SK-N-SH (cell line): ENCODE measurements around the gene NCKAP5. TPM values are rescaled to one million over a fixed set of nuclear protein-coding genes. Genes with fewer than 3 reads are reported as not detected.

Experiments
- CTCF ChIA-PET: fragments of 300-600, 350-600 bp; formaldehyde crosslinking; extraction: SDS; loops from one replicate; lab custom pipeline; 2021; lab: Yijun Ruan, JAX
- POLR2A ChIA-PET: fragments of 350-600 bp; sonication (Branson Sonifier 250); formaldehyde crosslinking; extraction: SDS; loops from one replicate; lab custom pipeline; 2020; ENCODE audit warnings: antibody characterized with exemption, inconsistent platforms; lab: Yijun Ruan, JAX
- DNase-seq: peaks from one replicate; pipeline ENCODE4 v3.0.0; 2012
- H2AFZ ChIP-seq: fragments of 200-600 bp; sonication (generic); 2 replicates; pipeline ENCODE4 v1.8.1; 2016; ENCODE audit warnings: antibody characterized with exemption, mild to moderate bottlenecking, low read depth
- H3F3A ChIP-seq: fragments of 200-600 bp; sonication (generic); replicated peaks from 2 replicates; pipeline ENCODE3; 2016; ENCODE audit warnings: antibody characterized with exemption, mild to moderate bottlenecking; ENCODE audit not compliant: insufficient read depth
- H3K27ac ChIP-seq, 2 experiments: fragments of 200-500 bp in 1 of 2; fragments of 200-600 bp in 1 of 2; sonication (Bioruptor generic) in 1 of 2; sonication (generic), shearing (Covaris generic) in 1 of 2; 2 replicates each; pipeline versions ENCODE4 v1.5.1 to v1.6.1; 2014 to 2016; ENCODE audit warnings: low read depth in 2 of 2, inconsistent platforms in 1 of 2, low read length in 1 of 2, mild to moderate bottlenecking in 1 of 2, mixed read lengths in 1 of 2
- H3K27me3 ChIP-seq: fragments of 200-600 bp; sonication (generic), shearing (Covaris generic); 2 replicates; pipeline ENCODE4 v1.6.1; 2016; ENCODE audit warnings: mixed run types; ENCODE audit not compliant: insufficient read depth
- H3K36me3 ChIP-seq, 2 experiments: fragments of 200-500 bp in 1 of 2; fragments of 200-600 bp in 1 of 2; sonication (Bioruptor generic) in 1 of 2; sonication (generic) in 1 of 2; replicated peaks in 1 of 2; 2 replicates each; pipeline versions ENCODE3 to v1.5.1; 2014 to 2016; ENCODE audit warnings: low read length in 1 of 2, mild to moderate bottlenecking in 1 of 2; ENCODE audit not compliant: insufficient read depth in 2 of 2, control insufficient read depth in 1 of 2
- H3K4me1 ChIP-seq, 2 experiments: fragments of 200-500 bp in 1 of 2; fragments of 200-600 bp in 1 of 2; sonication (Bioruptor generic) in 1 of 2; sonication (generic), shearing (Covaris generic) in 1 of 2; 2 replicates each; pipeline versions ENCODE4 v1.5.1 to v1.6.1; 2014 to 2016; ENCODE audit warnings: low read depth in 1 of 2, low read length in 1 of 2, mixed run types in 1 of 2; ENCODE audit not compliant: insufficient read depth in 2 of 2, control insufficient read depth in 1 of 2
- H3K4me2 ChIP-seq: fragments of 200-600 bp; sonication (generic), shearing (Covaris generic); 2 replicates; pipeline ENCODE4 v1.6.1; 2017; ENCODE audit warnings: mixed run types
- H3K4me3 ChIP-seq, 2 experiments: fragments of 200-500 bp in 1 of 2; fragments of 200-600 bp in 1 of 2; sonication (Bioruptor generic) in 1 of 2; sonication (generic), shearing (Covaris generic) in 1 of 2; 2 replicates each; pipeline versions ENCODE4 v1.5.1 to v1.8.1; 2014 to 2016; ENCODE audit warnings: low read depth in 2 of 2, inconsistent platforms in 1 of 2, low read length in 1 of 2, mild to moderate bottlenecking in 1 of 2, mixed read lengths in 1 of 2, moderate library complexity in 1 of 2
- H3K79me2 ChIP-seq: fragments of 200-600 bp; sonication (generic); 2 replicates; pipeline ENCODE4 v1.8.1; 2017; ENCODE audit warnings: mild to moderate bottlenecking; ENCODE audit not compliant: insufficient read depth
- H3K9ac ChIP-seq: fragments of 200-600 bp; sonication (generic); 2 replicates; pipeline ENCODE4 v1.6.1; 2017; ENCODE audit warnings: mixed run types
- H3K9me2 ChIP-seq: fragments of 200-600 bp; sonication (generic); 2 replicates; pipeline ENCODE4 v1.6.1; 2017; ENCODE audit warnings: mixed run types
- H3K9me3 ChIP-seq: fragments of 200-600 bp; sonication (generic); 2 replicates; pipeline ENCODE4 v1.6.1; 2017; ENCODE audit warnings: mixed run types, mild to moderate bottlenecking, moderate library complexity
- H4K20me1 ChIP-seq: fragments of 200-600 bp; sonication (generic); 2 replicates; pipeline ENCODE4 v1.6.1; 2017; ENCODE audit warnings: mild to moderate bottlenecking, mixed run types; ENCODE audit not compliant: insufficient read depth
- EZH2phosphoT487 ChIP-seq: fragments of 200-600 bp; sonication (generic); IDR thresholded peaks from 2 replicates; pipeline ENCODE4 v1.6.1; 2017; ENCODE audit warnings: low read depth, mixed run types, mild to moderate bottlenecking, antibody characterized with exemption, moderate library complexity, borderline replicate concordance
- FOSL2 ChIP-seq: IDR thresholded peaks from 2 replicates; pipeline ENCODE4 v1.4.0; 2012; ENCODE audit warnings: low read depth, mild to moderate bottlenecking, moderate library complexity, borderline replicate concordance
- FOXM1 ChIP-seq: IDR thresholded peaks from 2 replicates; pipeline ENCODE4 v1.4.0; 2012; ENCODE audit warnings: low read depth, mild to moderate bottlenecking
- JUND ChIP-seq: IDR thresholded peaks from 2 replicates; pipeline ENCODE4 v1.4.0; 2012
- MEF2A ChIP-seq: IDR thresholded peaks from 2 replicates; pipeline ENCODE4 v1.4.0; 2012; ENCODE audit warnings: low read depth, borderline replicate concordance
- NFIC ChIP-seq: IDR thresholded peaks from 2 replicates; pipeline ENCODE4 v1.4.0; 2012; ENCODE audit warnings: borderline replicate concordance
- POLR2AphosphoS5 ChIP-seq: IDR thresholded peaks from 2 replicates; pipeline ENCODE4 v1.6.1; 2012; ENCODE audit warnings: low read depth, low read length
- RAD21 ChIP-seq: IDR thresholded peaks from 2 replicates; pipeline ENCODE4 v1.6.1; 2012; ENCODE audit warnings: mild to moderate bottlenecking, low read length
- SIN3A ChIP-seq: IDR thresholded peaks from 2 replicates; pipeline ENCODE4 v1.6.1; 2012; ENCODE audit warnings: low read depth, mild to moderate bottlenecking, low read length, moderate library complexity, borderline replicate concordance
- TAF1 ChIP-seq: IDR thresholded peaks from 2 replicates; pipeline ENCODE4 v1.6.1; 2012; ENCODE audit warnings: low read depth, mild to moderate bottlenecking, low read length, moderate library complexity, borderline replicate concordance
- WGBS: methylation state at CpG from one replicate; pipeline ENCODE4 v1.1.6; 2017; ENCODE audit warnings: low lambda C conversion rate; 5-methylcytosine and 5-hydroxymethylcytosine counted together
- polyA plus RNA-seq, 3 experiments: library from polyadenylated mRNA; depleted of rRNA; stranded (reverse); fragments of >200 nt; gene quantifications; 2 replicates each; pipeline ENCODE4 v1.2.3, GENCODE V29; 2012
- TF ChIP-seq, protein P1 (sequence below): IDR thresholded peaks from 2 replicates; pipeline ENCODE4 v1.6.1; 2012; ENCODE audit warnings: mild to moderate bottlenecking, low read depth, low read length, moderate library complexity
- TF ChIP-seq, protein P2 (sequence below): IDR thresholded peaks from 2 replicates; pipeline ENCODE4 v1.4.0; 2012; ENCODE audit warnings: low read depth
- TF ChIP-seq, protein P3 (sequence below): fragments of 150-350 bp; IDR thresholded peaks from 2 replicates; pipeline ENCODE4 v1.6.1; 2017; ENCODE audit warnings: antibody characterized with exemption, low read length, low read depth, borderline replicate concordance
- TF ChIP-seq, protein P4 (sequence below): fragments of 200-600 bp; sonication (generic); IDR thresholded peaks from 2 replicates; pipeline ENCODE4 v1.6.1; 2017; ENCODE audit warnings: antibody characterized with exemption, mild to moderate bottlenecking, moderate library complexity

NCKAP5 gene
- polyA plus RNA-seq, 1 of the 3 experiments (the other 2 are of a cell fraction), result 0.02 TPM

DNA sequence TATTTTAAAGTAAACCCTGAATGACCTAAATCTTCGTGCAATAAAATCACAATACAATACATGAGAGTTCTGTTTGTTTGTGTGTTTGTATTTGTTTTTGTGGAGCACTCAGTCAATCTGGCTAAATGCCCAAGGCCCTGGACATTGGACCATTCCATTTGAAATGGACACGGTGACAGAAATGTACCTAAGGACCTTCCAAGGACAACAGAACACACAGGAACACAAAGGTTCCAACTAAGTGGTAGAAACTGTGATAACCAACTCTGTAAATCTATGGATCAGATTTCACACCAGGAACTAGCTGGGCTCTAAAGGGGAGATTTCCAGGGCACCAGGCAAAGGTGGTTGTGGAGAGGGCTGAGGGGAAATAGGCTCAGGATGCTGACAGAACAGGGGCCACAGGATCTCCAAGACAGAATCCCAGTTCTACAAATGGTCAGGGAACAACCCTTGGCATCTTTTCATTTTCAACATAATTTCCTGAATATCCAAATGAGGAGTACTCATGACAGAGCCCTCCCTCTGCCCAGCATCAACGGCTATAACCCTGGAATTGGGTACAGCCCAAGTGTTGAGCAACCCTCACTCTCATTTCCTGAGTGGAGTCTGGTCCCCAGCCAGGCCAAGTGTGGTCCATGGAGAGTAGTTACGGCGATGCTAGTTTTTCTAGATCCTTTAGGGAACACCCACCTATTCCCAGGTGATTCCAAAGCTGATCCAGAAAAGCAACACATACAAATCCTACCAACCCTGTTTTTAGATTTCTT is 78.4 kb downstream of the NCKAP5 start:
- ChIA-PET POLR2A (no interaction called here), CTCF (no interaction called here)
- TF ChIP-seq JUND (no peak), SIN3A (no peak), NFIC (no peak), FOXM1 (no peak), MEF2A (no peak), EZH2phosphoT487 (no peak), POLR2AphosphoS5 (no peak), RAD21 (no peak), TAF1 (no peak), FOSL2 (no peak)
- TF ChIP-seq, protein P1, sequence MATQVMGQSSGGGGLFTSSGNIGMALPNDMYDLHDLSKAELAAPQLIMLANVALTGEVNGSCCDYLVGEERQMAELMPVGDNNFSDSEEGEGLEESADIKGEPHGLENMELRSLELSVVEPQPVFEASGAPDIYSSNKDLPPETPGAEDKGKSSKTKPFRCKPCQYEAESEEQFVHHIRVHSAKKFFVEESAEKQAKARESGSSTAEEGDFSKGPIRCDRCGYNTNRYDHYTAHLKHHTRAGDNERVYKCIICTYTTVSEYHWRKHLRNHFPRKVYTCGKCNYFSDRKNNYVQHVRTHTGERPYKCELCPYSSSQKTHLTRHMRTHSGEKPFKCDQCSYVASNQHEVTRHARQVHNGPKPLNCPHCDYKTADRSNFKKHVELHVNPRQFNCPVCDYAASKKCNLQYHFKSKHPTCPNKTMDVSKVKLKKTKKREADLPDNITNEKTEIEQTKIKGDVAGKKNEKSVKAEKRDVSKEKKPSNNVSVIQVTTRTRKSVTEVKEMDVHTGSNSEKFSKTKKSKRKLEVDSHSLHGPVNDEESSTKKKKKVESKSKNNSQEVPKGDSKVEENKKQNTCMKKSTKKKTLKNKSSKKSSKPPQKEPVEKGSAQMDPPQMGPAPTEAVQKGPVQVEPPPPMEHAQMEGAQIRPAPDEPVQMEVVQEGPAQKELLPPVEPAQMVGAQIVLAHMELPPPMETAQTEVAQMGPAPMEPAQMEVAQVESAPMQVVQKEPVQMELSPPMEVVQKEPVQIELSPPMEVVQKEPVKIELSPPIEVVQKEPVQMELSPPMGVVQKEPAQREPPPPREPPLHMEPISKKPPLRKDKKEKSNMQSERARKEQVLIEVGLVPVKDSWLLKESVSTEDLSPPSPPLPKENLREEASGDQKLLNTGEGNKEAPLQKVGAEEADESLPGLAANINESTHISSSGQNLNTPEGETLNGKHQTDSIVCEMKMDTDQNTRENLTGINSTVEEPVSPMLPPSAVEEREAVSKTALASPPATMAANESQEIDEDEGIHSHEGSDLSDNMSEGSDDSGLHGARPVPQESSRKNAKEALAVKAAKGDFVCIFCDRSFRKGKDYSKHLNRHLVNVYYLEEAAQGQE, result no peak
- TF ChIP-seq, protein P2, sequence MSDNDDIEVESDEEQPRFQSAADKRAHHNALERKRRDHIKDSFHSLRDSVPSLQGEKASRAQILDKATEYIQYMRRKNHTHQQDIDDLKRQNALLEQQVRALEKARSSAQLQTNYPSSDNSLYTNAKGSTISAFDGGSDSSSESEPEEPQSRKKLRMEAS, result no peak
- TF ChIP-seq, protein P3, sequence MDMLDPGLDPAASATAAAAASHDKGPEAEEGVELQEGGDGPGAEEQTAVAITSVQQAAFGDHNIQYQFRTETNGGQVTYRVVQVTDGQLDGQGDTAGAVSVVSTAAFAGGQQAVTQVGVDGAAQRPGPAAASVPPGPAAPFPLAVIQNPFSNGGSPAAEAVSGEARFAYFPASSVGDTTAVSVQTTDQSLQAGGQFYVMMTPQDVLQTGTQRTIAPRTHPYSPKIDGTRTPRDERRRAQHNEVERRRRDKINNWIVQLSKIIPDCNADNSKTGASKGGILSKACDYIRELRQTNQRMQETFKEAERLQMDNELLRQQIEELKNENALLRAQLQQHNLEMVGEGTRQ, result no peak
- TF ChIP-seq, protein P4, sequence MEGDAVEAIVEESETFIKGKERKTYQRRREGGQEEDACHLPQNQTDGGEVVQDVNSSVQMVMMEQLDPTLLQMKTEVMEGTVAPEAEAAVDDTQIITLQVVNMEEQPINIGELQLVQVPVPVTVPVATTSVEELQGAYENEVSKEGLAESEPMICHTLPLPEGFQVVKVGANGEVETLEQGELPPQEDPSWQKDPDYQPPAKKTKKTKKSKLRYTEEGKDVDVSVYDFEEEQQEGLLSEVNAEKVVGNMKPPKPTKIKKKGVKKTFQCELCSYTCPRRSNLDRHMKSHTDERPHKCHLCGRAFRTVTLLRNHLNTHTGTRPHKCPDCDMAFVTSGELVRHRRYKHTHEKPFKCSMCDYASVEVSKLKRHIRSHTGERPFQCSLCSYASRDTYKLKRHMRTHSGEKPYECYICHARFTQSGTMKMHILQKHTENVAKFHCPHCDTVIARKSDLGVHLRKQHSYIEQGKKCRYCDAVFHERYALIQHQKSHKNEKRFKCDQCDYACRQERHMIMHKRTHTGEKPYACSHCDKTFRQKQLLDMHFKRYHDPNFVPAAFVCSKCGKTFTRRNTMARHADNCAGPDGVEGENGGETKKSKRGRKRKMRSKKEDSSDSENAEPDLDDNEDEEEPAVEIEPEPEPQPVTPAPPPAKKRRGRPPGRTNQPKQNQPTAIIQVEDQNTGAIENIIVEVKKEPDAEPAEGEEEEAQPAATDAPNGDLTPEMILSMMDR, result no peak
- no peaks in the 10 kb centered on the region for H3F3A ChIP-seq
- no peak overlapping the region for H3K9ac ChIP-seq
- no peaks in the 10 kb centered on the region for H3K36me3 ChIP-seq
- no peaks in the 10 kb centered on the region for H4K20me1 ChIP-seq
- DNase-seq, result no peak
- no peaks in the 10 kb centered on the region for H3K9me3 ChIP-seq
- no peak overlapping the region for H3K27ac ChIP-seq
- H3K4me2 ChIP-seq, result no peak overlapping the region
- no peaks in the 10 kb centered on the region for H3K9me2 ChIP-seq
- H3K4me1 ChIP-seq, result peaks cover 0 to 6% of the 10 kb centered on the region in 2 experiments; a peak in 1 of 4 replicates
- WGBS, result 51% methylated on average over 5 of the region's 5 CpGs
- H2AFZ ChIP-seq, result no peak overlapping the region
- H3K79me2 ChIP-seq, result no peaks in the 10 kb centered on the region
- no peak overlapping the region for H3K4me3 ChIP-seq
- no peaks in the 10 kb centered on the region for H3K27me3 ChIP-seq
